Osteocyte (in vitro differentiated cells): ENCODE results near the gene TMLHE. TPM values are rescaled to one million over a fixed set of nuclear protein-coding genes. Genes with fewer than 3 reads are reported as not detected.
"Not testable (repeated sequence)": the region's sequence is repeated elsewhere in the genome, so short reads cannot be mapped to it uniquely, and the experiment has no call there.

Experiments used
- DNase-seq: peaks from one replicate; pipeline ENCODE4 v3.0.0; 2021; ENCODE audit warnings: mixed read lengths; ENCODE audit not compliant: unreplicated experiment; ENCODE audit errors: extremely low spot score
- H3K27ac Mint-ChIP-seq: one replicate; pipeline ENCODE4 v1.8.0; 2021; ENCODE audit warnings: mild to moderate bottlenecking, mixed read lengths; ENCODE audit not compliant: unreplicated experiment
- H3K27me3 Mint-ChIP-seq: one replicate; pipeline ENCODE4 v1.8.0; 2021; ENCODE audit warnings: mixed read lengths; ENCODE audit not compliant: unreplicated experiment
- H3K36me3 Mint-ChIP-seq: one replicate; pipeline ENCODE4 v1.8.0; 2021; ENCODE audit warnings: mixed read lengths; ENCODE audit not compliant: unreplicated experiment
- H3K4me1 Mint-ChIP-seq: one replicate; pipeline ENCODE4 v1.8.0; 2021; ENCODE audit warnings: mixed read lengths; ENCODE audit not compliant: unreplicated experiment
- H3K4me3 Mint-ChIP-seq: one replicate; pipeline ENCODE4 v1.8.0; 2021; ENCODE audit warnings: mild to moderate bottlenecking, moderate library complexity, mixed read lengths; ENCODE audit not compliant: unreplicated experiment
- H3K9me3 Mint-ChIP-seq: one replicate; pipeline ENCODE4 v1.8.0; 2021; ENCODE audit warnings: mixed read lengths; ENCODE audit not compliant: unreplicated experiment
- total RNA-seq: library from RNA; stranded (reverse); gene quantifications from 2 replicates; pipeline ENCODE4 v1.2.1, GENCODE V29; 2021
- TF ChIP-seq, protein P1 (sequence below): fragments of 200-600 bp; sonication (generic); IDR thresholded peaks from 2 replicates; pipeline ENCODE4 v1.5.0; 2021; ENCODE audit warnings: antibody characterized with exemption, mild to moderate bottlenecking, moderate library complexity

TMLHE gene
- total RNA-seq, 1 donor from 2014 or later: 17.1 TPM

DNA sequence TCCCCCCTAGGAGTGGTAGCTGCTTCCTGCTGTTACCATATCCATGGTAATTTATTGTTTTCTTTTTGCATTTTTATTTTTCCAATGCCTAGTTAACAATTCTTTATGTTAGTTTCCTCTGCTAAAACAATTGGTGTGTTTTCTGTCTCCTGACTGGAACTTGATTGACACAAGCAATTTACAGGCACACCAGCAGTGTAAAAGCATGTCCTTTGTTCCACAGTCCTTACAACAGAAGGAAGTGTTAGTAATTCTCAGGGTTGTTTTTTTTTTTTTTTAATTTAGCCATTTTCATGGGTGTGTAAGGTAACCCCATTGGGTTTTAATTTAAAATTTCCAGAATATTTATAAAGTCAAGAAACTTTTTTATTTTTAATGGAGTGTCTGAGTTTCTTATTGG is 25.0 kb upstream of the TMLHE start:
- no peaks in the 10 kb centered on the region for H3K36me3 Mint-ChIP-seq
- TF ChIP-seq, protein P1, sequence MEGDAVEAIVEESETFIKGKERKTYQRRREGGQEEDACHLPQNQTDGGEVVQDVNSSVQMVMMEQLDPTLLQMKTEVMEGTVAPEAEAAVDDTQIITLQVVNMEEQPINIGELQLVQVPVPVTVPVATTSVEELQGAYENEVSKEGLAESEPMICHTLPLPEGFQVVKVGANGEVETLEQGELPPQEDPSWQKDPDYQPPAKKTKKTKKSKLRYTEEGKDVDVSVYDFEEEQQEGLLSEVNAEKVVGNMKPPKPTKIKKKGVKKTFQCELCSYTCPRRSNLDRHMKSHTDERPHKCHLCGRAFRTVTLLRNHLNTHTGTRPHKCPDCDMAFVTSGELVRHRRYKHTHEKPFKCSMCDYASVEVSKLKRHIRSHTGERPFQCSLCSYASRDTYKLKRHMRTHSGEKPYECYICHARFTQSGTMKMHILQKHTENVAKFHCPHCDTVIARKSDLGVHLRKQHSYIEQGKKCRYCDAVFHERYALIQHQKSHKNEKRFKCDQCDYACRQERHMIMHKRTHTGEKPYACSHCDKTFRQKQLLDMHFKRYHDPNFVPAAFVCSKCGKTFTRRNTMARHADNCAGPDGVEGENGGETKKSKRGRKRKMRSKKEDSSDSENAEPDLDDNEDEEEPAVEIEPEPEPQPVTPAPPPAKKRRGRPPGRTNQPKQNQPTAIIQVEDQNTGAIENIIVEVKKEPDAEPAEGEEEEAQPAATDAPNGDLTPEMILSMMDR: no peak
- H3K4me1 Mint-ChIP-seq: peaks cover 4% of the 10 kb centered on the region
- no peak overlapping the region for H3K4me3 Mint-ChIP-seq
- H3K27me3 Mint-ChIP-seq: no peaks in the 10 kb centered on the region
- H3K9me3 Mint-ChIP-seq: peaks cover 21% of the 10 kb centered on the region
- DNase-seq: no peak
- no peak overlapping the region for H3K27ac Mint-ChIP-seq

DNA sequence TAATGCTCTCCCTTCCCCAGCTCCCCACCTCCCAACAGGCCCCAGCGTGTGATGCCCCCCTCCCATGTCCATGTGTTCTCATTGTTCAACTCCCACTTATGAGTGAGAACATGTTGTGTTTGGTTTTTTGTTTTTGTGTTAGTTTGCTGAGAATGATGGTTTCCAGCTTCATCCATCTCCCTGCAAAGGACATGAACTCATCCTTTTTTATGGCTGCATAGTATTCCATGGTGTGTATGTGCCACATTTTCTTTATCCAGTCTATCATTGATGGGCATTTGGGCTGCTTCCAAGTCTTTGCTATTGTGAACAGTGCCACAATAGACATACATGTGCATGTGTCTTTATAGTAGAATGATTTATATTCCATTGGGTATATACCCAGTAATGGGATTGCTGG is 22.3 kb upstream of the TMLHE start:
- H3K9me3 Mint-ChIP-seq: peaks cover 33% of the 10 kb centered on the region
- not testable (repeated sequence) for H3K4me3 Mint-ChIP-seq, H3K27me3 Mint-ChIP-seq, DNase-seq, H3K27ac Mint-ChIP-seq, H3K4me1 Mint-ChIP-seq, H3K36me3 Mint-ChIP-seq

DNA sequence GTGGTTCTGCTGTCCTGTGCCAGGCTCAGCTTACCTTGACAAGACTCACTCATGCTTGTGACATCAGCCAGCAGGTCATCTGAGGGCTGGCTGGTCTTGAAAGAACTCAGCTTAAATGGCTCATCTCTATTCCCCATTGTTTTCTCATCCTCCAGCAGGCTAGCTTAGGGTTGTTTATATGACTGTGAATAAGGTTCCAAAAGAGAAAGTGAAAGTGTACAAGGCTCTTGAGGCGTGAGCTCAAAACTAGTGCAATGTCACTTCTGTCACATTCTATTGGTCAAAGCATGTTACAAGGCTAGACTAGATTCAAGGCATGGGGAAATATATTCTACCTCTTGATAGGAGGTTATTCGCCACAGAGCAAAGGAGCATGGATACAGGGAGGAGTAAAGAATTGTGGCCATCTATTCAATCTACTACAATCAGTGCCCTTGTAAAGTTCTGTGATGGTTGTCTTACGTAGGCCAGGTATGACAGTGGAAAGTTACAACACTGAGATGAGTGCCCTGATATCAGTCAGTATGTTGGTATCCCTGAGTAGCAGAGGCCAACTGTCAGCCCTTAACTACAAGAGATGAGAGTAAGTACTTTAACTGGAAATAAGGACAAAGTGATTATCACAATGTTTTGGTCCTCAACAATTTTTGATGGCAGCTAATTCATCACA is 19.8 kb upstream of the TMLHE start:
- no peak overlapping the region for H3K27ac Mint-ChIP-seq
- no peaks in the 10 kb centered on the region for H3K4me1 Mint-ChIP-seq
- no peaks in the 10 kb centered on the region for H3K27me3 Mint-ChIP-seq
- TF ChIP-seq, protein P1: no peak
- DNase-seq: no peak
- no peak overlapping the region for H3K4me3 Mint-ChIP-seq
- peaks cover 38% of the 10 kb centered on the region for H3K9me3 Mint-ChIP-seq
- no peaks in the 10 kb centered on the region for H3K36me3 Mint-ChIP-seq

DNA sequence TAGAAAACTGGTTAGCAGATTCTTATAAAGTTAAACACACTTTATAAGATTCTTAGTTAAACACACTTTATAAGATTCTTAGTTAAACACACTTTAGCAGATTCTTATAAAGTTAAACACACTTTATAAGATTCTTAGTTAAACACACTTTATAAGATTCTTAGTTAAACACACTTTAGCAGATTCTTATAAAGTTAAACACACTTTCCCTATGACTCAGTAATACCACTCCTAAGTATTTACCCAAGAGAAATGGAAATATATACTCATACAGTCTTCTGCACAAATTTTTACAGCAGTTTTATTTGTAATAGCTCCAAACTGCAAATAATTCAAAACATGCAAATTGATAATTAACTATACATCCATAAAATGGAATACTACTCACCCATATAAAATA is 7.4 kb upstream of the TMLHE start:
- H3K27me3 Mint-ChIP-seq, DNase-seq, H3K4me1 Mint-ChIP-seq, H3K36me3 Mint-ChIP-seq, H3K4me3 Mint-ChIP-seq, H3K27ac Mint-ChIP-seq: not testable (repeated sequence)
- peaks cover 15% of the 10 kb centered on the region for H3K9me3 Mint-ChIP-seq

DNA sequence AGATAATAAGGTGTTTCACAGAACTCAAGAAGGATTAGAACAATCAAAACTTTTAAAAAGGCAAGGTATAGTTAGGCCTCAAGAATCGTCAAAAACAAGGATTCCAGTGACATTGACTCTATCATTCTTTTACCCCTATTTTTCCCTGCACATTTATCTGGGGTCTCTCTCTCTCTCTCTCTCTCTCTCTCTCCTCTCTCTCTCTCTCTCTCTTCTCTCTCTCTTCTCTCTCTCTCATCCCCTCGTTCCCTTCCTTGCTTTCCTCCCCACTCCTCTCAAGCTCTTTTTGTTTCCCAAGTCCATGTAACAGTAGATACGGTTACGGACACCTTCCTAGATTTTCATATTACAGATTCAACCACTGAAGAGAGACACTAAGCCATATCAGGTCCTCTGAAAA is 3.2 kb upstream of the TMLHE start:
- TF ChIP-seq, protein P1: no peak
- DNase-seq: no peak
- no peak overlapping the region for H3K27ac Mint-ChIP-seq
- no peak overlapping the region for H3K4me3 Mint-ChIP-seq
- no peaks in the 10 kb centered on the region for H3K36me3 Mint-ChIP-seq
- peaks cover 11% of the 10 kb centered on the region for H3K9me3 Mint-ChIP-seq
- peaks cover 7% of the 10 kb centered on the region for H3K4me1 Mint-ChIP-seq
- no peaks in the 10 kb centered on the region for H3K27me3 Mint-ChIP-seq

DNA sequence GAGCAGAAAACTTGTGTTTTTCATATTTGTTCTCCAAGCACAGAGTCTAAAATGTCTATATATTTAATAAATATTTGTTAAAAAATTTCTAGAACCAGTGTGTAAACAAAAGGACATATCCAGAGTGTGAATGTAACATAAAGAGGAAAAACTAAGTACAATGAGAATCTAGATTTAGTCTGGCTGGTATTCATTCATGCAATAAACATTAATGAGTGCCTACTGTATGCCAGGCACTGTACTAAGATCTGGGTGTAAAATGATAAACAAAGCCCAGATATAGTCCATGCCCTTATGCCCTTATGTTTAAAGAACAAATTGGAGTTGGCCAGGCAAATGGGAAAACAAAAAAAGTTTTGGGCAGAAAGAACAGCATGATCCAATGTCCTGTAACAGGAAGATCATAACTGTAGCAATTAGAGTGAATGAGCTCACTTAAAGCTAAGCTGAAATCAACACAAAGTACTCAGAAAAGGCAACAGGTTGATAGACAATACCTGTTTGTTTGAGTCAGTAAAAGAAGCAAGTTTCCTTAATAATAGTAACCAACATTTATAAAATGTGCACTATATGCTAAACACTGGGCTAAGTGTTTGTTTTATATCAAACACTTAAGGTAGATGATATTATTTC is 1.3 kb upstream of the TMLHE start:
- Mint-ChIP-seq H3K27ac (no peak overlapping the region), H3K4me1 (peaks cover 7% of the 10 kb centered on the region), H3K36me3 (no peaks in the 10 kb centered on the region), H3K4me3 (no peak overlapping the region), H3K27me3 (no peaks in the 10 kb centered on the region), H3K9me3 (peaks cover 9% of the 10 kb centered on the region)
- TF ChIP-seq, protein P1: no peak
- no peak for DNase-seq
